HCT116 (cell line): ENCODE data around the gene CD160. TPM values are rescaled to one million over a fixed set of nuclear protein-coding genes. Genes with fewer than 3 reads are reported as not detected.

Experiments used
- ATAC-seq: fragments of 200-7000 bp; cut with Tn5 transposase; 2 replicates; pipeline ENCODE4 v1.9.1; 2020; ENCODE audit warnings: mild to moderate bottlenecking, moderate library complexity
- BruUV-seq: library from RNA; stranded (reverse); fragments of 400-500 nt; replicated peaks from 2 replicates; lab custom pipeline; 2021; lab: Mats Ljungman, UMichigan
- CTCF ChIA-PET: fragments of 300-600 bp; sonication (Branson Sonifier 250); formaldehyde crosslinking; loops from one replicate; lab custom pipeline; 2021; ENCODE audit warnings: antibody characterized with exemption; lab: Charles Lee
- POLR2A ChIA-PET: fragments of 300-600, 350-600 bp; sonication (Branson Sonifier 250); formaldehyde crosslinking; loops from one replicate; lab custom pipeline; 2021; ENCODE audit warnings: antibody characterized with exemption; lab: Charles Lee
- RAD21 ChIA-PET, 2 experiments: fragments of 300-600 bp; sonication (Branson Sonifier 250); formaldehyde crosslinking; loops; one replicate each; lab custom pipeline; 2023; ENCODE audit warnings: low total read pairs in 2 of 2; ENCODE audit not compliant: uncharacterized antibody in 2 of 2, unreplicated experiment in 2 of 2, low non-redundant PET in 1 of 2; lab: Charles Lee
- DNase-seq: peaks from one replicate; pipeline ENCODE4 v3.0.0-alpha.2; 2010; ENCODE audit warnings: low read depth, low spot score
- H2AFZ ChIP-seq: fragments of 200-600 bp; shearing (Covaris generic), sonication (generic); 2 replicates; pipeline ENCODE4 v1.6.1; 2017; ENCODE audit warnings: low read depth, mixed run types, mixed read lengths, antibody characterized with exemption, low read length; ENCODE audit not compliant: poor library complexity, severe bottlenecking
- H3K27ac ChIP-seq: 2 replicates; pipeline ENCODE4 v1.5.1; 2012; ENCODE audit warnings: low read depth, low read length
- H3K27me3 ChIP-seq: fragments of 200-600 bp; sonication (generic); 2 replicates; pipeline ENCODE4 v1.6.1; 2016; ENCODE audit warnings: mixed run types, low read length, mixed read lengths; ENCODE audit not compliant: insufficient read depth
- H3K36me3 ChIP-seq, 2 experiments: fragments of 200-500 bp in 1 of 2; fragments of 200-600 bp in 1 of 2; sonication (Bioruptor generic) in 1 of 2; sonication (generic) in 1 of 2; 2 replicates each; pipeline versions ENCODE4 v1.5.1 to v1.6.1; 2014 to 2016; ENCODE audit warnings: low read length in 2 of 2, inconsistent platforms in 1 of 2, mixed read lengths in 1 of 2, mixed run types in 1 of 2; ENCODE audit not compliant: insufficient read depth in 2 of 2, control insufficient read depth in 1 of 2
- H3K4me1 ChIP-seq, 2 experiments: fragments of 200-600 bp in 1 of 2; sonication (generic) in 1 of 2; 2 replicates each; pipeline versions ENCODE4 v1.5.1 to v1.6.1; 2012 to 2017; ENCODE audit warnings: low read length in 2 of 2, inconsistent platforms in 1 of 2, mild to moderate bottlenecking in 1 of 2, mixed read lengths in 1 of 2, mixed run types in 1 of 2, moderate library complexity in 1 of 2; ENCODE audit not compliant: insufficient read depth in 2 of 2, control insufficient read depth in 1 of 2
- H3K4me2 ChIP-seq: fragments of 200-600 bp; sonication (generic); 2 replicates; pipeline ENCODE4 v1.6.1; 2017; ENCODE audit warnings: mixed run types, low read length, mixed read lengths
- H3K4me3 ChIP-seq, 2 experiments: fragments of 200-600 bp in 1 of 2; sonication (generic) in 1 of 2; replicated peaks in 1 of 2; 2 replicates each; pipeline ENCODE4 v1.5.1; 2011 to 2016; ENCODE audit warnings: low read length in 2 of 2, control low read depth in 1 of 2, low read depth in 1 of 2, mild to moderate bottlenecking in 1 of 2, mixed read lengths in 1 of 2, mixed run types in 1 of 2
- H3K79me2 ChIP-seq: fragments of 200-600 bp; sonication (generic); 2 replicates; pipeline ENCODE4 v1.6.1; 2017; ENCODE audit warnings: mild to moderate bottlenecking, mixed run types, low read length, moderate library complexity, mixed read lengths; ENCODE audit not compliant: insufficient read depth
- H3K9ac ChIP-seq: fragments of 200-600 bp; sonication (generic); 2 replicates; pipeline ENCODE4 v1.6.1; 2016; ENCODE audit warnings: low read length, mixed read lengths
- H3K9me2 ChIP-seq: fragments of 200-600 bp; sonication (generic), shearing (Covaris generic); 2 replicates; pipeline ENCODE4 v1.6.1; 2017; ENCODE audit warnings: mixed run types, mild to moderate bottlenecking, moderate library complexity; ENCODE audit not compliant: insufficient read depth
- H3K9me3 ChIP-seq, 2 experiments: fragments of 200-500 bp in 1 of 2; fragments of 200-600 bp in 1 of 2; sonication (Bioruptor generic) in 1 of 2; sonication (generic) in 1 of 2; 2 replicates each; pipeline ENCODE4 v1.6.1; 2014 to 2017; ENCODE audit warnings: low read length in 2 of 2, mixed read lengths in 2 of 2, inconsistent platforms in 1 of 2, low read depth in 1 of 2, mild to moderate bottlenecking in 1 of 2, mixed run types in 1 of 2, moderate library complexity in 1 of 2; ENCODE audit not compliant: control insufficient read depth in 1 of 2, insufficient read depth in 1 of 2
- H4K20me1 ChIP-seq: fragments of 200-600 bp; sonication (generic), shearing (Covaris generic); 2 replicates; pipeline ENCODE4 v1.6.1; 2017; ENCODE audit warnings: mixed run types, mild to moderate bottlenecking, moderate library complexity; ENCODE audit not compliant: insufficient read depth
- ATF3 ChIP-seq: IDR thresholded peaks from 2 replicates; pipeline ENCODE4 v1.6.1; 2012
- CBX3 ChIP-seq: IDR thresholded peaks from 2 replicates; pipeline ENCODE4 v1.6.1; 2012; ENCODE audit warnings: low read depth
- FOSL1 ChIP-seq: IDR thresholded peaks from 2 replicates; pipeline ENCODE4 v1.6.1; 2012; ENCODE audit warnings: low read depth
- MAX ChIP-seq: IDR thresholded peaks from 2 replicates; pipeline ENCODE4 v1.6.1; 2012
- SRF ChIP-seq: IDR thresholded peaks from 2 replicates; pipeline ENCODE4 v1.6.1; 2012; ENCODE audit warnings: low read depth
- YY1 ChIP-seq: IDR thresholded peaks from 2 replicates; pipeline ENCODE4 v1.6.1; 2011; ENCODE audit warnings: low read length, low read depth, moderate library complexity, mild to moderate bottlenecking; ENCODE audit not compliant: insufficient replicate concordance; ENCODE audit errors: extremely low read depth
- ZBTB33 ChIP-seq: IDR thresholded peaks from 2 replicates; pipeline ENCODE4 v1.6.1; 2011; ENCODE audit warnings: mild to moderate bottlenecking, low read length, moderate library complexity; ENCODE audit not compliant: insufficient replicate concordance; ENCODE audit errors: extremely low read depth
- ZFX ChIP-seq: fragments of 450-650 bp; IDR thresholded peaks from 2 replicates; pipeline ENCODE4 v1.6.1; 2017
- intact Hi-C: fragments of 100-400 bp; cut with micrococcal nuclease; formaldehyde crosslinking; loops from 2 replicates; pipeline ENCODE4 v1.10.0; 2022
- total RNA-seq: library from RNA; stranded (reverse); gene quantifications from one replicate; pipeline ENCODE4 v1.2.1, GENCODE V29; 2021; ENCODE audit not compliant: unreplicated experiment

The CD160 gene
- total RNA-seq, 1 experiment from 2014 or later: not detected

- H3K27me3 ChIP-seq: no peaks in the 10 kb centered on the region
- H3K27ac ChIP-seq: no peak overlapping the region
- no peaks in the 10 kb centered on the region for H3K36me3 ChIP-seq
- ChIA-PET POLR2A (no interaction called here), CTCF (no interaction called here), RAD21 (no interaction called here)
- no peak overlapping the region for H2AFZ ChIP-seq
- no peak for DNase-seq
- no peaks in the 10 kb centered on the region for H3K9me2 ChIP-seq
- TF ChIP-seq MAX: no peak
- no peak for TF ChIP-seq CBX3
- no peak for TF ChIP-seq ATF3
- no peak for TF ChIP-seq YY1
- no peak for TF ChIP-seq FOSL1
- no peak for TF ChIP-seq SRF
- H3K4me2 ChIP-seq: no peak overlapping the region
- no peaks in the 10 kb centered on the region for H3K4me1 ChIP-seq
- H3K79me2 ChIP-seq: no peaks in the 10 kb centered on the region
- no peaks in the 10 kb centered on the region for H3K9me3 ChIP-seq
- ATAC-seq: no peak
- intact Hi-C loops: no loop called here
- BruUV-seq: no TSS peak
- no peak overlapping the region for H3K9ac ChIP-seq
- H4K20me1 ChIP-seq: no peaks in the 10 kb centered on the region
- no peak overlapping the region for H3K4me3 ChIP-seq
Measured at GRCh38 chr1:145695821-145696629, 23.3 kb upstream of the CD160 start.

GRCh38 chr1:145696630-145696960 is 22.7 kb upstream of the CD160 start:
- ATAC-seq (no peak), DNase-seq (no peak)
- Histone ChIP-seq H3K4me2 (no peak overlapping the region), H3K27ac (no peak overlapping the region), H3K9me2 (no peaks in the 10 kb centered on the region), H2AFZ (no peak overlapping the region), H3K9ac (no peak overlapping the region), H3K79me2 (no peaks in the 10 kb centered on the region)
- BruUV-seq: no TSS peak
- TF ChIP-seq ZFX (no peak), ZBTB33 (no peak), YY1 (no peak), ATF3 (no peak)
- TF ChIP-seq, all 23 proteins: peak for 0
- ChIA-PET RAD21 (no interaction called here), CTCF (no interaction called here), POLR2A (no interaction called here)
- H3K27me3 ChIP-seq: no peaks in the 10 kb centered on the region
- no peaks in the 10 kb centered on the region for H3K4me1 ChIP-seq
- no peak overlapping the region for H3K4me3 ChIP-seq
- H3K9me3 ChIP-seq: no peaks in the 10 kb centered on the region
- H4K20me1 ChIP-seq: no peaks in the 10 kb centered on the region
- H3K36me3 ChIP-seq: no peaks in the 10 kb centered on the region
- intact Hi-C loops: no loop called here
